NOMO-1 (cell line): Measurements from ENCODE around the gene TTC29.
"Not testable (repeated sequence)": the region's sequence is repeated elsewhere in the genome, so short reads cannot be mapped to it uniquely, and the experiment has no call there.

ENCODE experiments used
- DNase-seq, 2 experiments: peaks; one replicate each; lab custom pipeline; 2025; ENCODE audit not compliant: unreplicated experiment in 2 of 2; lab: John Stamatoyannopoulos, UW

The TTC29 gene

DNA sequence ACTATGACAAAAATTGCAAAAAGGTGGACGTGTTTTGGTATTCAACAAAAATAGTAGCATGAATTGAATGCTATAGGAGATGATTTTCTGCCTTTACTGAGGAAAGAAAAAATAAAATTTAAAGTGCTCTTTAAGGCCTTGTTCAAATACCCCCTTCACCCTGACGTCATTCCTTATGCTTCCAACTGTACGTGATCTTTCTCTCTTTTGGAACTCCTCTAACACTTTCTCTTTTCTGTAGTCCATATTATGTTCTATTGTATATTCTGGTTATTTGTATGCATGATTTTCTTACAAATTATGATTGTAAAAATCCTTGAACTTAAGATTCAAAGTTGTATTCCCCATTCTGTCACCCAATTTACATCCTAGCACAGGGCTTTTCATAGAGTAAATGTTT is 206.5 kb downstream of the TTC29 start:
- DNase-seq: no peak

DNA sequence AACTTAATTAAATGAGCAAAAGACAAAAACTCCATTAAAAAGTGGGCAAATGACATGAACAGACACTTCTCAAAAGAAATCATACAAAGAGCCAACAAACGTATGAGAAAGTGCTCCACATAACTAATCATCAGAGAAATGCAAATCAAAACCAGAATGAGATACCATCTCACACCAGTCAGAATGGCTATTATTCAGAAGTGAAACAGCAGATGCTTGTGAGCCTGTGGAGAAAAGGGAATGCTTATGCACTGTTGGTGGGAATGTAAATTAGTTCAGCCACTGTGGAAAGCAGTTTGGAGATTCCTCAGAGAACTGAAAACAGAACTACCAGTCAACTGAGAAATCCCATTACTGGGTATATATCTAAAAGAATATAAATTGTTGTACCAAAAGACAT is 222.1 kb downstream of the TTC29 start:
- not testable (repeated sequence) for DNase-seq

DNA sequence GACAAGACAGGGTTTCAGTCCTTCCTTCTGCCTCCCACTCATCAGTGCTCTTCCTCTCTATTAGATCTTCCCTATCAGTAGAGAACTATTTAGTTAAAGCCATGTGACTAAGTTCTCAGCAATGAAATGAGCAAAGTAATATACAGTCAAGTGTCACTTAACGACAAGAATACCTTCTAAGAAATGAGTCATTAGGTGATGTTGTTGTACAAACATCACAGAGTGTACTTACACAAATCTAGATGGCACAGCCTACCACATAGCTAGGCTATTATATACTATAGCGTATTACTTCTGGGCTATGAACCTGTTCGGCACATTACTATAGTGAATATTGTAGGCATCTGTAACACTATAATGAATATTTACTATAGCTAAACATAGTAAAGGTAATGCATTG is 235.7 kb downstream of the TTC29 start:
- DNase-seq: no peak

DNA sequence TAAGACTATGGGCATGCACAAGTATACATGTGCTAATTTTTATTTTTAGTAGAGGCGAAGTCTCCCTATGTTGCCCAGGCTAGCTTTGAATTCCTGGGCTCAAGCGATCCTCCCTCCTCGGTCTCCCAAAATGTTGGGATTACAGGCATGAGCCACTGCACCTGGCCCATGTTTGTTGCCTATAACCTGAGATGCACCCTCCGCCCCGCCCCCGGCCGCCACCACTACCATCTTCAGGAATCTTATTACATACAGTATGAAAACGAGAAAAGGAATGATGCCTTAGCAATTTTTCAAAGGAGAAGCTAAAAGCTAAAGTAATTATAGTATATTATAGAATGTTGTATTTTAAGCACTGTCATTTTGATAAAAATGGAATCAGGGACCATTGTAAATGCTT is 245.8 kb downstream of the TTC29 start:
- no peak for DNase-seq

DNA sequence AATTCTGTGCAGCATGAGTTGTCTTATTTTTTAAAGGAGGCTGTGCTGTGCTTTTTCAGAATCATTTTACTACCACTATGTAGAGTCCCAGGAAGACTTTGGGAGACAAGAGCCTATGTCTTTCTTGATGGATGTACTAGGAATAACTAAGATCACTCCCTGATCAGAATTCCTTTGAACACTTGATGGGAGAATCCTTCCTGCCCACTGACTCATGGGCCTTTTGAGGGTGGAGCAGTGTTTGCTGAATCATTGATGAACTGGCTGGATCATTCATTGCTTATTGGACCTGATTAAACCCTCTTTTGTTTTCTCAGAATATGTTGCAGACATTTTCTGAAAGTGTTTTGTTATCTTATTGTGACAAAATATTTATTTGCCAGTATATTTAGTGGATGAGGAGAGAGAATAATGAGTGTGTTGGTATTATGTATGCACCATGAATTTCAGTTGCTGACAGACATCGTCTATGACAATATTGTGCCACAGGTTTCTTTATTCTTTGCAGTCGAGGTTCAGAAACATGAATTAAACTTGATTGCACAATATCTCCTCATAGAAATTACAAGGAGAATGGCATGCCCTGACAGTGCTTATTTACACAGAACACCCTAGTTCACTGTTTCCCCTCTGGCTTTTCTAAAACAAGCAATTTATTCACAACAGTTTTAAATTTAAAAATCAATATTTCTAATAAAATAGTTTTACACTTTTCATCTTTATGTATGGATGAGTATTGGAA is 270.7 kb downstream of the TTC29 start:
- peak in 1 of 2 experiments; percentile 48 for DNase-seq

DNA sequence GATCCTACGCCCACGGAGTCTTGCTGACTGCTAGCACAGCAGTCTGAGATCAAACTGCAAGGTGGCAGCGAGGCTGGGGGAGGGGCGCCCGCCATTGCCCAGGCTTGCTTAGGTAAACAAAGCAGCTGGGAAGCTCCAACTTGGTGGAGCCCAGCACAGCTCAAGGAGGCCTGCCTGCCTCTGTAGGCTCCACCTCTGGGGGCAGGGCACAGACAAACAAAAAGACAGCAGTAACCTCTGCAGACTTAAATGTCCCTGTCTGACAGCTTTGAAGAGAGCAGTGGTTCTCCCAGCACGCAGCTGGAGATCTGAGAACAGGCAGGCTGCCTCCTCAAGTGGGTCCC is 281.7 kb downstream of the TTC29 start:
- not testable (repeated sequence) for DNase-seq

DNA sequence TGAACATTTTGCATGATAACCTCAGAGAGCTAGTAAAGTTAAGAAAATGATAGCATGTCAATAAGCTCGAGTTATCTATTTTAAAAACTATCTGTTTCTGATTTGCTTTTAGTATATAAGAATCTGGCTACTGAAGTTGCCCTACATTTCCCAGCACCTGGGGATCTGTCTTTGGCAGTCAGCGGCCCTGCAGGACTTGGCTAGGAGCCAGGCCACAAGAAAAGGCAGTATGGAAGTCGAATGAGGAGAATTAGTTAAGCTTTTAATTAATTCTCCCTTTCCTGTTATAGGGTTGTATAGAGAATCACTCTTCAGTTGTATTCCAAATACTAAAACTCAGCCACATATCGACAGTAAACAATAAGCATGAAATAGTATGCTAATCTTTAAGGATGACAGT is 284.3 kb downstream of the TTC29 start:
- no peak for DNase-seq
